Natural killer cell treated with Interleukin-12 subunit alpha and Interleukin-12 subunit beta and Interleukin-15 and Interleukin-18, amount 100 ng/mL, for 72 hours (primary cell): ENCODE results near the gene TSSC4. TPM values are rescaled to one million over a fixed set of nuclear protein-coding genes. Genes with fewer than 3 reads are reported as not detected.

ENCODE experiments used
- ATAC-seq, 2 donors: fragments of 150-1000 bp; cut with Tn5 transposase in 1 of 2; sonication (Bioruptor Pico), chemical (Tn5 transposase) in 1 of 2; 2 replicates each; pipeline ENCODE4 v1.10.0; 2021
- DNase-seq: peaks from one replicate; pipeline ENCODE4 v3.0.0; 2022; ENCODE audit warnings: low spot score
- H3K27ac Mint-ChIP-seq, 2 donors: 1 replicate in 1 of 2; 2 replicates in 1 of 2; pipeline ENCODE4 v1.8.0; 2022; ENCODE audit warnings: mixed read lengths in 2 of 2, mild to moderate bottlenecking in 1 of 2, moderate library complexity in 1 of 2
- H3K27me3 Mint-ChIP-seq, 2 donors: 1 replicate in 1 of 2; 2 replicates in 1 of 2; pipeline ENCODE4 v1.8.0; 2022; ENCODE audit warnings: mixed read lengths in 2 of 2
- H3K36me3 Mint-ChIP-seq: one replicate; pipeline ENCODE4 v1.8.0; 2022; ENCODE audit warnings: mixed read lengths
- H3K4me1 Mint-ChIP-seq, 2 donors: 1 replicate in 1 of 2; 2 replicates in 1 of 2; pipeline ENCODE4 v1.8.0; 2022; ENCODE audit warnings: low read depth in 2 of 2, mixed read lengths in 2 of 2, mild to moderate bottlenecking in 1 of 2
- H3K4me3 Mint-ChIP-seq: one replicate; pipeline ENCODE4 v1.8.0; 2022; ENCODE audit warnings: mixed read lengths
- H3K9me3 Mint-ChIP-seq: 2 replicates; pipeline ENCODE4 v1.8.0; 2022; ENCODE audit warnings: mixed read lengths
- total RNA-seq, 2 donors: library from RNA; stranded (reverse); gene quantifications; one replicate each; pipeline ENCODE4 v1.2.3, GENCODE V29; 2022

The TSSC4 gene
- total RNA-seq, 2 donors from 2014 or later, result 66.0 to 98.2 TPM

DNA sequence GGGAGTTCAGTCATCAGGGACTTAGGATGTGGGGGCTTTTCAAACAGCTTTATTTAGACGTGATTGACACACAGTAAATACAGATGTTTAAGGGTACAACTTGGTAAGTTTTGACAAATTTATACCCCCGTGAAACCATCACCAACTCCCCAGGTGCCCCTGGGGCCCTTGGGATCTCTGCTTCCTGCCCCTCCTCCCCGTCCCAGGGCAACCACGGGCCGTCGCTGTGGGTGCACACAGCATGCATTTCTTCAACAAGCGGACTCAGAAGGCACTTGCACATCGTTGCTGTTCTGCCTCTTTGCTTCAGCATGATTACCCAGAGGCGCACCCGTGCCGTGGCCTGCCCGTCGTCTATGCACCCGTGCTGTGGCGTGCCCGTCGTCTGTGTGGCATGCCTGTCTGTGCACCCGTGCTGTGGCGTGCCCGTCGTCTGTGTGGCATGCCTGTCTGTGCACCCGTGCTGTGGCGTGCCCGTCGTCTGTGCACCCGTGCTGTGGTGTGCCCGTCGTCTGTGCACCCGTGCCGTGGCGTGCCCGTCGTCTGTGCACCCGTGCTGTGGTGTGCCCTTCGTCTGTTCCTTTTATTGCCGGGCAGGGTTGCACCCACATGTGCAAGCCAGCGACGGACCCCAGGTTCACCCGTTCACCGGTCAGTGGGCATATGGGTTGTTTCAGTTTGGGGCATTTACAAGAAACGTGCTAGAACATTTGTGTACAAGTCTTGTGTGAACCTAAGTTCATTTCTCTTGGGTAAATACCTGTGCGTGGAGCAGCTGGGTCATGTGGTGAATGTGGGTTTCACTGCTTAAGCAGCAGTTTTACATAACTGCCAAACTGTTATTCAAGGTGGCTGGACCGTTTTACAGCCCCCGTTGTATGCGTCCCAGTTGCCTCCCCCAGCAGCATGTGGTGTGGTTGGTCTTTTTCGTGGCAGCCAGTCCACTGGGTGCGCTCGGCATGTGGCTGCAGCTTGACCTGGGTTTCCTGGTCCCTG is 15.1 kb upstream of the TSSC4 start:
- Mint-ChIP-seq H3K9me3 (no peaks in the 10 kb centered on the region), H3K4me1 (peaks cover 42 to 59% of the 10 kb centered on the region in 2 donors), H3K27ac (peak overlapping the region; percentile 21 to 53), H3K36me3 (no peaks in the 10 kb centered on the region), H3K4me3 (peak overlapping the region; percentile 80), H3K27me3 (no peaks in the 10 kb centered on the region)
- DNase-seq, result no peak
- ATAC-seq, result no peak

DNA sequence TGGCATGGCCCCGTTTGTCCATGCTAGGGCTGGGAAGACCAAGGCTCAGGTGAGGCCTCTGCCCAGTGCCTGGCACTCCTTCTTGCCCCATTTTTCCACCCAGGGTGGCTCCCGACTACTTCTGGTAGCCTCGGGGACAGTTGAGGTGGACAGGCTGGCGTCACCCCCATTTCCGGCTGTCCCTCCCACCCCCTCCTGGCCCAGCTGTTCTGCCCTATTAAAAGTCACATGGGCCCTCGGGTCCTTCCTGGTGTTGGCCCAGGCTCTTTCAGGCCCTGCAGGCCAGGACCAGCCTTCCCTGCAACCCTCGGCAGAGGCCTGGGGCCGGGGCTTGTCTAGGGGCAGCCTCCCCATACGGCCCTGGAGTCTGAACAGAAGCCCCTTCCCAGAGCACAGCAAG is 14.0 kb upstream of the TSSC4 start:
- Mint-ChIP-seq H3K9me3 (no peaks in the 10 kb centered on the region), H3K27me3 (no peaks in the 10 kb centered on the region), H3K4me3 (peak overlapping the region; percentile 38), H3K27ac (peak overlapping the region in 1 of 2 donors; percentile 39), H3K4me1 (peaks cover 32 to 51% of the 10 kb centered on the region in 2 donors), H3K36me3 (no peaks in the 10 kb centered on the region)
- ATAC-seq, result no peak
- no peak for DNase-seq

DNA sequence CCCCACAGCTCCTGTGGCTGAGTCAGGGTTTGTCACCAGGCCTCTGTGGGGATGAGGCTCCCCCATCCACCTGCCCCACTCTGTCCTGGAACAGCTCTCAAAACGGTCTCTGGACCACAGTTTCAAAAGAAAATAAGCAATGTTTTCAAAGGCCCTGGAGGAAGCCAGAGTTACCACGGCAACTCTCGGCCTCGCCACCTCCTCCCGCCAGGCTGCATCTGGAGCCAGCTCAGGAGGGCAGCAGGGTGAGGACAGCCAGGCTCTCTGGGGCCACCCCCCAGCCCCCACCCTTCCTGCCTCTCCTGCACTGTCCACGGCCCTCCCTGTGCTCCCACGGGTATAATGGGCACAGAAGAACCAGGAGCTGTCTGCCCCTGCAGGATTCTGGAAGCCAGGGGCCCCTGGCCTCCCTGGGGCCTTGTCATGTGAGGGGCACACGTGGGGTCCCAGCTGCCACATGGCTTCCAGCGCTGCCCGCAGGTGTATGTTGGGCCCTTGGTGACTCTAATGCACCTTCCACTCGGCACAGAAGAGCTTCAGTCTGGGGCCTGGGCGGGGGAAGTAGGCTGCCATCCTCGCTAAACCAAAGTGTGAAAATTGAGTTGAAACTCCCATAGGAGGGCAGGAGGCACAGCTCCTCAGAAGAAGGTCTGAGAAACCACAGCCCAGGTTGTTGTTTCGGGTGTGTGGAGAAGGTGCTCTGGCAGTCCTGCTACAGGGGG is 13.1 kb upstream of the TSSC4 start:
- Mint-ChIP-seq H3K9me3 (no peaks in the 10 kb centered on the region), H3K27me3 (no peaks in the 10 kb centered on the region), H3K27ac (peak overlapping the region in 1 of 2 donors; percentile 39), H3K4me1 (peaks cover 32 to 48% of the 10 kb centered on the region in 2 donors), H3K36me3 (no peaks in the 10 kb centered on the region), H3K4me3 (peak overlapping the region; percentile 47)
- ATAC-seq (peak; percentile 68 to 71), DNase-seq (no peak)

DNA sequence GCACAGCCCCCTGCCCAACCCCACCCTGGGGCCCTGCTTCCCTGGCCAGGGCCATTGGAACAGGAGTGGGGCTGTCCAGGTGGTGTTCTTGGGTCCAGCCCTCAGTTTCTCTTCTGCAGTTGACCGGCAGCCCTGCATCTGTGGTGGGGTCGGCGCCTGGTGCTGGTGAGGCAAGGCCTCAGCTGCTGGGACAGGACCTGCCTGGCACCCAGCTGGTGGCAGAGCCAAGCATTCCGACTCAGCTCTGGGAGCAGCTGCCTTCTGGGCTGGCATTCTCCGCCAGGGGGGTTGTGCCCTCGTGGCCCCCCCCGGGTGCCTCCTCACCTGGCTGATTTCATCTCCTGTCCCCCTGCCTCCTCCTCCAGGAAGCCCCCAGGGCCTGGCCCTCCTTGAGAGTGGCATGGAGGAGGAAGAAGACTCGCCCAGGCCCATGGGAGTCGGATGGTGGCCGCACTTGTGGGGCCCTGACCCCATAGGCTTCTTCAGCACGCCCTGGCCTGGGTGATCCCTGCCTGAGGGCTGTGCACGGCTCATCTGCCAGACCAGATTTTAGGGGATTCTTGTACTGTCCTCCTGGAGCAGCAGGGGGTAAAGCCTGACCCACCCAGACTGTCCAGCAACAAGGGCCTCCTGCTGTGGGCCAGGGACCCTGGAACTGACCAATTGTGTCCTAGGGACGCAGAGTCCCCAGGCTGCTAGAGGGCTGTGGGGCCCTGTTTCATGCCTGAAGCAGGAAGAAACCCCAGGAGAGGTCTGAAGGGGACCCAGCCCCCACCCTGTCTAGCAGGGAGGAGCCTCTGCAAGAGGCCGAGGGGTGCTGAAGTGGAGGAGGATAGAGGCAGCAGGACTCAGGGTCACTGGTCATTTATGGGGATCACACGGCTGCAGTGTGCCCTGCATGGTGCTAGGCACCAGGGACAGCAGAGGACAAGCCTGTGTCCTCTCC is 11.8 kb upstream of the TSSC4 start:
- ATAC-seq (no peak), DNase-seq (no peak)
- no peaks in the 10 kb centered on the region for H3K36me3 Mint-ChIP-seq
- H3K4me3 Mint-ChIP-seq, result peak overlapping the region; percentile 30
- H3K9me3 Mint-ChIP-seq, result no peaks in the 10 kb centered on the region
- H3K4me1 Mint-ChIP-seq, result peaks cover 28 to 43% of the 10 kb centered on the region in 2 donors
- H3K27me3 Mint-ChIP-seq, result no peaks in the 10 kb centered on the region
- H3K27ac Mint-ChIP-seq, result peak overlapping the region in 1 of 2 donors; percentile 55

DNA sequence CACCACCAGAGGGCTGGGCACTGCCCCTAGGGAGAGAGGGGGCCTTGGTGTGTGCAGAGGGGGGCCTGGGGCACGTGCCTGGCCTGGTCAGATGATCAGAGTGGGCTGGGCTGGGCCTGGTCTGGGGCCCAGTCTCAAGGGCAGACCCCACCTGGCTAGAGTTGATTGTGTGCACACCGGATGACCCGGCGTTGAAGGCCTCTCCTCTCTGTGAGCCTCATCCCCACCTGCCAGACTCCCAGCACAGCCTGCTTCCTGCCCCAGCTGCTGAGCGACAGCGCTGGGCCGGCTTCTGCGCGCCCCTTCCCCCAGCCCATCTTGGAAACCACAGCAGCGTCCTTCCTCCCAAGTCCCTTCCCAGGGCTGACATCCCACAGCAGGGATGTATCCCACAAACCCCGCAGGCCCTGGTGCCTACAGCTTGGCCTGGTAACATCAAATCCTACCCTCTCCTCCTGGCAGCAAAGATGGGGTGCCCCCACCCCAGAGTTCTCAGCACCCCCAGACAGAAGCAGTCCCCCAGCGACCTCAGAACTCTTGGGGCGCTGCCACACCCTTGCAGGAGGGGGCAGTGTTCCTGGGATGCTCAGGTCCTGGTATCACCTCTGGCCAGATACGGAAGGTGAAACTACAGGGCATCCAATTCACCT is 11.0 kb upstream of the TSSC4 start:
- H3K4me3 Mint-ChIP-seq, result peak overlapping the region; percentile 30
- H3K36me3 Mint-ChIP-seq, result no peaks in the 10 kb centered on the region
- no peak for DNase-seq
- no peaks in the 10 kb centered on the region for H3K9me3 Mint-ChIP-seq
- H3K27ac Mint-ChIP-seq, result peak overlapping the region; percentile 55 to 78
- no peaks in the 10 kb centered on the region for H3K27me3 Mint-ChIP-seq
- ATAC-seq, result no peak
- H3K4me1 Mint-ChIP-seq, result peaks cover 22 to 39% of the 10 kb centered on the region in 2 donors

DNA sequence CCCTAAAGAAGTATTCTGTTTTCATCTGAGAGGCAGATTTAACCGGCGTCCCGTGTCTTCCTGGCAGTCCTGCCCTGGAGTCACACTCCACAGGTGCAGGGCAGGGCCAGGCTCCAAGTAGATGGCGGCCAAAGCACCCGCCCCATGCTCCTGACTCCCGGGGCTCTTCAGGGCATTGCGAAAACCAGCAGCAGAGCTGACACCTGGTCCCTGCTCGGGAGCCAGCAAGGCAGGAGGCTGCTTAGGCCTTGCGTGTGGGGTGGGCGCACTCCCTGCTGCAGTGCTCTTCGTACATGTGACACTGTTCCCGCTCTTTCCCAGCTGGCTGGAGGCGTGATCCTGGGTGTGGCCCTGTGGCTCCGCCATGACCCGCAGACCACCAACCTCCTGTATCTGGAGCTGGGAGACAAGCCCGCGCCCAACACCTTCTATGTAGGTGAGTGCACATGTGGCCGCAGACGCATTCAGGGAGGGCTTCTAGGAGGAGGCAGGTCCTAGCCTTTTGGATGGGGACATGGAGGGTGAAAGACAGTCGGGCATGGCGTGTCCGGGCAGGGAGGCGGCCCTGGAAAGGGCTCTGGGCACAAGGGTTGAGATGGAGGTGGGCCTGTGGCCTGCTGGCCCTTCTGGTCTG is 10.3 kb upstream of the TSSC4 start:
- H3K36me3 Mint-ChIP-seq, result no peaks in the 10 kb centered on the region
- ATAC-seq (no peak), DNase-seq (no peak)
- no peaks in the 10 kb centered on the region for H3K27me3 Mint-ChIP-seq
- peak overlapping the region; percentile 55 to 78 for H3K27ac Mint-ChIP-seq
- no peaks in the 10 kb centered on the region for H3K9me3 Mint-ChIP-seq
- H3K4me1 Mint-ChIP-seq, result peaks cover 20 to 37% of the 10 kb centered on the region in 2 donors
- peak overlapping the region; percentile 30 for H3K4me3 Mint-ChIP-seq

DNA sequence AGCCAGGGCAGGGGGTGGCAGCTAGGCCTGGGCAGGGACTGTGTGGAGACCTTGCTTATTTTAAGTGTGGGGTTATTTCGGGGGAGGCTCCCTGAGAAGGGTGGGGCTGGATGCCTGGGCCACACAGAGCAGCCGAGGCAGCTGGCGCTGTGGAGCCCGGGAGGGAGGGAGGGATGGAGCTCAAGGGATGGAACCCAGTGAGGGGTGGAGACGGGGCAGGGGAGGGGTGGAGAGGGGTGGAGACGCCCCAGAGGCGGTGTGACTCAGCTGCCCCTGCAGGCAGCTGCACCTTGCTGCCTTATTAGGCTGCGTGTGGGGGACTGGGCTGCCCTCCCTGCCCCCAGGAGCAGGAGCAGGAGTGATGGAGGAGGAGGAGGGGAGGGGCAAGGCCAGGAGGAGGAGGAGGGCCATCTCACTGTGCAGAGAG is 9.8 kb upstream of the TSSC4 start:
- DNase-seq (no peak), ATAC-seq (no peak)
- Mint-ChIP-seq H3K27ac (peak overlapping the region; percentile 51 to 55), H3K9me3 (no peaks in the 10 kb centered on the region), H3K36me3 (no peaks in the 10 kb centered on the region), H3K4me1 (peaks cover 14 to 32% of the 10 kb centered on the region in 2 donors), H3K27me3 (no peaks in the 10 kb centered on the region), H3K4me3 (no peak overlapping the region)

DNA sequence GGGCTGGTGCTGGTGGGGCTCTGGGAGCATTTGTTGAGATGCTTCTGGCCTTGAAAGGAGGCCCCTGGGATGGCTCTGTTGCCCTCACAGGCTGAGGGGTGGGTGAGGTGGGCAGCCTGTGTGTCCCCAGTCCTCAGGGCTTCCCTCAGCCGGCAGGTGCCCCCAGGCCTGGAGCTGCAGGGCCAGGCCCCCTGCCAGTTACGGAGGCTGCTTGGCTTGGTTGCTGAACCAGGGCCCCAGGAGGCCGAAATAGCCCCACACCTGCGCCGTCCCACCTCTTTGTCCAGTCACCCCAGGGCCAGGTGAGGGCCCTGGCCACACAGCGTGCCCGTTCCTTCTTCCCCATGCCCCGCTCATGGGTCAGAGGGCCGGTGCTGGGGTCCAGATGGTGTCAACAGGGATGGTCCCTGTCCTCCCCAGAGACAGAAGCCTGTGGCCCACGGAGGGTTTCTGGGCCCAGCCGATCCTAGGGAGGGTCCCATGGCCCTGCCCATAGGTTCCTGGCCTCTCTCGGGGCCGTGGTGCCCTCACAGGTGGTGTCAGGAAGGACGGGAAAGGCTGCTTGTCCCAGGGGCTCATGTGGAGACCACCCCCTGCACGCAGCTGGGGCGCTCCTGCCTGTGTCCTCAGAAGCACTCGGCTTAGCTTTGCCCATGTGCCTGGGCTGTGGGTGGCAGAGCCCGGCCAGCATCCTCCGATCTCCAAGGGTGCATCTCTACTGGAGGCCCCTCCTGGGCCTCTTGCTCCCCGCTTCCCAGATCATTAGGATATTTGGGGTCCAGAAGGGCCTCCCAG is 9.2 kb upstream of the TSSC4 start:
- no peak overlapping the region for H3K27ac Mint-ChIP-seq
- no peak overlapping the region for H3K4me3 Mint-ChIP-seq
- peaks cover 9 to 27% of the 10 kb centered on the region in 2 donors for H3K4me1 Mint-ChIP-seq
- H3K9me3 Mint-ChIP-seq, result no peaks in the 10 kb centered on the region
- no peak for ATAC-seq
- DNase-seq, result no peak
- no peaks in the 10 kb centered on the region for H3K36me3 Mint-ChIP-seq
- H3K27me3 Mint-ChIP-seq, result no peaks in the 10 kb centered on the region

DNA sequence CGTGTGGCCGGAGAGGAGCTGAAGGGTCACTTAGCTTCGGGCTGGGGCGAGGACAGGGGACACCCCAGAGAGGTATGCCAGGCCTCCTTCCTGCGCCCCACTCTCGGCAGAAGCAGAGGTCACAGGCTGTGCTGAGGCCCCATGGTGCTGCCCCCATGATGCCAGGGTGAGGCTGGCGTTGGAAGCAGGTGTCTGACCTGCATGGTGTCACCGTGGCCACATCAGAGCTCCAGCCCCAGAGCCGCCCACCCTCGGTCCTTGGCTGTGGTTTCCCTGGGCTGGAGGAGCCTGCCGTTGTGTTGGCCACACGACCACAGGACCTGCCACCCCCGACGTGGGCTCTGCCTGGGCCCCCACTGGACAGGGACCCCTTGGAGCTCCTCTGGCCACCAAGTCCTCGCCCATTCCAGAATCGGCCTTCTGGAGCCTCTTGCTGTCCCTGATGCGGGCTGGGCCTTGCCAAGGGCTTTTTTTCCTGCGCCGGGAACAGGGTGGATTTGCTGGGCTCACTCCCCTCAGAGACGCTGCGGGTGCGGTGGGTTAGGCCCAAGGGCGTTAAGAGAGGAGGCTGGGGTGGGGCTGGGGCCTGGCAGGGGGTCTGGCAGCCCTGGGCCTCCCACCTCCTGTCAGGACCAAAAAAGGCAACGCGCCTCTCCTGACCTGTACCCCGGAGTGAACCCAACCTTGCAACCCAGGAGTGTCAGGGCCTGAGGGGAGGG is 8.2 kb upstream of the TSSC4 start:
- H3K36me3 Mint-ChIP-seq, result peaks cover 5% of the 10 kb centered on the region
- ATAC-seq (no peak), DNase-seq (no peak)
- H3K4me3 Mint-ChIP-seq, result no peak overlapping the region
- H3K4me1 Mint-ChIP-seq, result peaks cover 4 to 25% of the 10 kb centered on the region in 2 donors
- no peaks in the 10 kb centered on the region for H3K27me3 Mint-ChIP-seq
- no peak overlapping the region for H3K27ac Mint-ChIP-seq
- H3K9me3 Mint-ChIP-seq, result no peaks in the 10 kb centered on the region

DNA sequence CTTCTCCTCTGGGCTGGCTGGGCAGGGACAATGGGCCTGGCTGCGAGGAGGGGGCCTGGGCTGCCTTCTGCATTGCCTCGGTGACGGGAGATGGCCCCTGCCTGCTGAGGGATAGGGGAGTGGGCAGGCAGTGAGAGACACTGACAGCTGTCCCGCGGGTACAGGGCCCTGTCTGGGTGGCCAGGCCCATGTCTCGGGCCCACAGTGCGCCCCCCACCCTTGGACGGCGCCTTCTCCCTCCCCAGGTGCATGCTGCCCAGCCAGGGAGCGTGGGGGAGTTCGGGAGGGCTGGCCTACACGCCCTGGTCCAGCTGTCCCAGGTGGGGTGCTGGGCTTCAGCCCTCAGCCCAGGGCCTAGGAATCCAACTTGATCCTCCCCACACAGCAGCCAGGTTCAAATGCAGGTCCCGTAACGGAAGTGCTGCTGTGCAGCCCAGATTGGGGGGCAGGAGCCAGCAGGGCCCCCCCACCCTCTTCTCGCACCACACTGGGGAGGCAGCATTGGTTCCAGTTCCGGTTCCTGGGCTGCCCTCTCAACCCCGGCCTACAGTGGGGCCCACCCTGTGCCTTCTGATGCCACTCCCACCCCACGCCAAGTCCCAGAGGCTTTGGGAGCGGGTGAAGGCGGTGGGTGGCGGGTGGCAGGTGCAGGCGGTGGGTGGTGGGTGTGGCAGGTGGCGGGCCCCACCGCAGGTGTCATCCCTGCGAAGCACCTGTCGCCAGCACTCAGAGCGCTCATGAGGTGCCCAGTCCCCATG is 7.3 kb upstream of the TSSC4 start:
- Mint-ChIP-seq H3K4me1 (peaks cover 0 to 23% of the 10 kb centered on the region in 2 donors), H3K27me3 (no peaks in the 10 kb centered on the region), H3K36me3 (peaks cover 5% of the 10 kb centered on the region), H3K27ac (no peak overlapping the region), H3K9me3 (no peaks in the 10 kb centered on the region), H3K4me3 (no peak overlapping the region)
- peak in 1 of 2 donors; percentile 1 for ATAC-seq
- DNase-seq, result no peak
